Stimulated activated CD4-positive, alpha-beta T cell treated with anti-CD3 and anti-CD28 coated beads, Interleukin-15, amount 100 ng/mL, for 48 hours (primary cell): ENCODE measurements around the gene PDE6G.
A peak's percentile ranks its signal among the peaks of the same experiment; 100 is the strongest.

Source experiments
- DNase-seq, 2 donors: peaks; one replicate each; pipeline ENCODE4 v3.0.0-alpha.2; 2020; ENCODE audit warnings: low read depth in 2 of 2

The PDE6G gene

DNA sequence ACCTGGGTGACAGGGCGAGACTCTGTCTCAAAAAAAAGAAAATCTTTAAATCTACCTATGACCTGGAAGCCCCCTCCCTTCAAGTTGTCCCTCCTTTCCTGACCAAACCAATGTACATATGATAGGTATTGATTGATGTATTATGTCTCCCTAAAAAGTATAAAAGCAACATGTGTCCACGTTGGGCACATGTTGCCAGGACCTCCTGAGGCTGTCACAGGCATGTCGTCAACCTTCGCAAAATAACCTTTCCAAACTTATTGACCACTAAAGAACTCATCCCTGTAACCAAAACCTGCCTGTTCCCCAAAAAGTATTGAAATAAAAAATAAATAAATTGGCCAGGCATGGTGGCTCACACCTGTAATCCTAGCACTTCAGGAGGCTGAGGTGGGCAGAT is 5.7 kb upstream of the PDE6G start:
- DNase-seq, result no peak

DNA sequence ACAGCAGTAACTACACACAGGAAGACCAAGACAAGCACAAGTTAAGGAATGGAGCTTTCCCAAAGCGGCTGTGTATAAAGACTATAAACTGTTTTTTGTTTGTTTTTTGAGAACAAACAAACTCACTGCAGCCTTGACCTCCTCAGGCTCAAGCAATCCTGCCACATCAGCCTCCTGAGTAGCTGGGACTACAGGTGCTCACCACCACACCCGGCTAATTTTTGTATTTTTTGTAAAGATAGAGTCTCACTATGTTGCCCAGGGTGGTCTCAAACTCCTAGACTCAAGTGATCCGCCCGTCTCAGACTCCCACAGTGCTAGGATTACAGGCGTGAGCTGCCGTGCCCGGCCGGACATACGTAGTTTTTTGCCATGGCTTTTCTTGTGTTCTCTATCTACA is 4.1 kb upstream of the PDE6G start:
- DNase-seq, result no peak

DNA sequence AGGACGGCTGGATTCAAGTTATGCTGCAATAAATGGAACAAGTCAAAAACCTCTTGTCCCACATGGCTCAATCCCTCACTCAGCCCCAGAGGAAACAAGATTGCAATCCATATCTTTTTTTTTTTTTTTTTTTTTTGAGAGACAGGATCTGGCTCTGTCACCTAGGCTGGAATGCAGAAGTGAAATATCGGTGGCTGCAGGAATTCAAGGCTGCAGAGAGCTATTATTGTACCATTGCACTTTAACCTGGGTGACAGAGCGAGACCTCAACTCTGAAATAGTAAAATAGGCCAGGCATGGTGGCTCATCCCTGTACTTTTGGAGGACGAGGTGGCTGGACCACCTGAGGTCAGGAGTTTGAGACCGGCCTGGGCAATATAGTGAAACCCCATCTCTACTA is 2.7 kb upstream of the PDE6G start:
- no peak for DNase-seq

DNA sequence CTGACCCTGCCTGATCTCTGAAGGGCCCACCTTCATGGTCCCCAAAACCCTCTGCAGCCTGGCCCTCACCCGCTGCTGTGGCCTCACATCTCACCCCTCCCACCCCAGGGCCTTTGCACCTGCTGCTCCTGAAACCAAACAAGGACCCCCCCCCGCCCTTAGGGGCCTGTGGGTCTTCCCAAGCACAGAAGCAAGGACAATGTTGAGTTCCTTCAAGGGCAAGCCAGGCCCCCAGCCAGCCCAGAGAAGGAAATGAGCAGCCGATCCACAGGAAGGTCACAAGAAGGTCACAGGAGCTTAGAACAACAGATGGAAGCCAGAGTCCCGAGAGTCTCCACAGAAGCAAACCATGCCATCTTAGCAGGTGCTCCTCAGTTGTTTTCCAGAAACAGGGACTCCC is 493 bp upstream of the PDE6G start:
- no peak for DNase-seq

DNA sequence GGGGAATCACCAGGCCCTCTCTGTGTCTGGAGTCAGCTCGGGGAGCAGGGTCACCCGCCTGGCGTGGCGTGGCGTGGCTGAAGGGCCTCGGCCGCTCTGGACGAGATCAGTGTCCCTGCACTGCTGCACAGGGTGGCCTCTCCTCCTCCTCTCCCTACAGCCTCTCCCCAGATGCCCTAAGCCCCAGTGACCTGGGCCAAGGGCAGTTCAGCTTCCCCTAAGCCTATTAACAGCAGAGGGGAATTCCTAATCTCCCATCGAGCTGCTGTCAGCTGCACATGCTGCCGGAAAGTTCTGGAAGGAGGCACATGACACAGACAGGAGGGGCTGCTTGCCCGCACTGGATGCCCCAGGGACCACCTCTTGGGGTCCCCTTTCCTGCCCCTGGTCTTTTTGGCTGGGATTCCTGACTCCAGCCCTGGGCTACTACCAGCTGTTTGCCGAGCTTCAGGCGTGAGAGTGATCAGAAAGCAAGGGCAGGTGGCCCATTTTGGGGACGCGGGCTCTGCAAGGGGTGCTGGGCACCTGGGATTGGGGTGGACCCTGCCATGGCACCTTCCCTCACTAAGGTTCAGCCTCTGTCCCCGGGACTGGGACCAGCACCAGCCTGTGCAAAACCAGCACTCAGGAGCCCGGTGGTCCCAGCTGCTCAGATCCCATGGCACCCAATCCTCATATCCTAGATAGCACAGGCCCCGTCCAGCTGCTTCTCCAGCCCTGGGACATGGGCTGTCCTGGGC is 794 bp downstream of the PDE6G start:
- no peak for DNase-seq

DNA sequence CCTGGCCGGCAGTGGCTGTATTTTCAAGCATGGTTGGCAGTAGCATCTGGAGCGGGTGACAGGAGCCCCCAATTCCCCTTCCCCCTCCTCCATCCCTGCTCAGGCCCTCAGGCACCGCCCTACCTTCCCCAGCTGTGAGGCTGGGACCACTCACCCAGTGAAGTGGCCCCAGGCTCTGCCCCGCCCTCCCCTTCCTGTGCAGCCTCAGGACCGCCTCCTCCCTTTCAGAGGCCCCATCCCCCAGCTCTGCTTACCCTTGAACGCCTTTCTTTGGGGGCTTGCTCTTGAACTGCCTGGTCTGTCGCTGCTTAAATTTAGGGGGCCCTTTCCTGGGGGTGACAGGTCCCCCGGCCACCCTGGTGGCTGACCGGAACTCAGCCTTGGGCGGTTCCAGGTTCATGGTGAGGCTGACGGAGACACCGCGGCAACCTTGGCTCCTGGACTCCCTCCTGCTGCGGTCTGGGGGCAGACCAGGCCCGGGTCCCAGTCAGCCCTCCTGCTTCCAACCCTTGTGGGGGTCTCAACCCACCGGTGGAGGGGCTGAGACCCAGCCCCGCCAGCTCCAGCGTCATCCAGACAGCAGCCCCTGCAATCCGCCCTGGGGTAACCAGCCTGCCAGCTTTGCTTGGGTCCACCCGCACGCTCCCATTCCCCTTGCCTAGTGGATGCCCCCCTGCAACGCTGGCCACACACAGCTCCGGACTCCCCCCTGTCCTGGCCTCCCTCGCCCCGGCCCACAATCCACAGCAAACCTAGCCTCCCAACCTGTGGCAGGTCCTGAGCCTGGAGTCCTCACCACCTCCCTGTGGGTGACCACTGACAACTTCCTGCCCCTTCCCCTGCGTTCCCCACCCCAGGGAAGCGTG is 3.2 kb downstream of the PDE6G start:
- no peak for DNase-seq

DNA sequence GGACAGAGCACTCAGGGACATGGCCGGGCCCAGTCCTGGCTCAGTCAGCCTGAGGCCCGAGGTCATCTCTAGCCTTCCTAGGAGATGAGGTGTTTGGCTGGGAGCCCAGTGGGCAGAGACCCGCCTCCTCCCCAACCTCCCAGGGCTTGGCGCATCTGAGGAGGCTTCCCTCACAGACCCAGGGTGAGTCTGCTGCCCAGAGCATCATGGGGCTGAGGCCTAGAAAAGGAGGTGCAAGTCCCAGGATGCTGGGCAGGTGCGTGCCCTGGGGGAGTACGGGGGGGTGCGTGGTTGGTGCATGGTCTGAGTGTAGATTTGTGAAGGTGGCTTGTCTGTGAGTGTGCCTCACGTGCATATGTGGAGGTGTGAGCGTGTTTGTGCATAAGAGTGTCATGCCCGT is 4.7 kb downstream of the PDE6G start:
- DNase-seq, result no peak

DNA sequence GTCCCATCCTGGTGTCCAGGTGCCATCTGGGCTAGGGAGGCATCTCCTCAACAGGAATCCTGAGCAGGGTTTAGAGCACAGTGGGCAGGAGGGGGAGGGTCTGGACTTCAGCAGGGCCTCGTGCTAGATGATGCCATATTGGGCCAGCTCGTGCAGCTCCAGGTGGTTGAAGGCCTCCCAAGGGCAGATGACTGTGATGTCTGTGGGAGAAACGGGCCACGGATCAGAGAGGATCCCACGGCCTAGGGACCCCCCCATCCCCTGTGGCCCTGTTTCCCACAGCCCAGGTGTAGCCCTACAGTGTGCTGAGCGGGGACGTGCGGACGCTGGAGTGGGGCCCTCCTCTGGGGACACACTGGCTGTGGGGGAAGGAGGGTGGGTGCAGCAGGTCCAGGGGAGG is 5.4 kb downstream of the PDE6G start:
- DNase-seq, result no peak

DNA sequence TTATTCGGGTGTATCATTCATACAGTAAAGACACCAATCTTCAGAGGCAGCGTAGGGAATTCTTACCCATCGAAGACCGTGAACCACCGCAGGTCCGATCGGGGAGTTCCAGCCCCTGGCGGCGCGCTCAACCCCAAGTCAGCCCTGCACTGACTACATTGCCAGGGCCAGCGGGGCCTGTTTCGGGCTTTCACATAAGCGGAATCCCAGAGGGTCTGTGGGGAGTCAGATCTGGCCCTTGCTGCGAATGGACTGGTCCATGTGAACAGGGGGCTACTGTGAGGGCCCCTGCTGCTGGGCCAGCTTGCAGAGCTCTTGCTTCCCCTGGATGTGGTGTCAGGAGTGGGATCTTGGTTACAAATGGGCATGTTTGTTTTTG is 7.6 kb downstream of the PDE6G start:
- DNase-seq, result no peak

DNA sequence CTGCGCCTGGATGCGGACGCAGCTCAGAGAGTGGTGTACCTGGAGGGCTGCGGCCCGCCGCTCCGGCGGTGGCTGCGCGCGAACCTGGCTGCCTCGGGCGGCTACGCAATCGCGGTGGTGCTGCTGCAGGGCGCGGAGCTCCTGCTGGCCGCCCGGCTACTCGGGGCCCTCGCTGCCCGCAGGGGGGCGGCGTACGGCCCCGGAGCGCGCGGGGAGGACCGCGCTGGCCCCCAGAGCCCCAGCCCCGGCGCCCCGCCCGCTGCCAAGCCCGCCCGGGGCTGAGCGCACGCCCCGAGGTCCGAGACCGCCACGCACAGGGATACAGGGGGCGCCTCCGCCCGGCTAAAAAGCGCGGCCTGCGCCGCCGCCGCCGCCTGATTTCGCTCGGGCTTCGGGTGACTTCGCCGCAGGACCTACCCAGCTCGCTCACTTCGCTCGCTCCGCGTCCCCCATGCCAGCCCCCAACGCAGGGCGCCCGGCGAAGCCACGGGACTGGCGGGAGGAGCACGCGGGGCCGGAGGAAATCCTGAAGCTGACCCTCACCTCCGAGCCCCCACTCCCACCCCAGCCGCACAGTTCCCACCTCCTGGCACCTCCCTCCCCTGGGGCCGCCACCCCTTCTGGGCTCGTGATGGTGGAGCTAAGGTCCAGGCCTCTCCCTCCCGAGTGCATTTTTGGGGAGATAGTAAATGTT is 8.2 kb downstream of the PDE6G start:
- no peak for DNase-seq

DNA sequence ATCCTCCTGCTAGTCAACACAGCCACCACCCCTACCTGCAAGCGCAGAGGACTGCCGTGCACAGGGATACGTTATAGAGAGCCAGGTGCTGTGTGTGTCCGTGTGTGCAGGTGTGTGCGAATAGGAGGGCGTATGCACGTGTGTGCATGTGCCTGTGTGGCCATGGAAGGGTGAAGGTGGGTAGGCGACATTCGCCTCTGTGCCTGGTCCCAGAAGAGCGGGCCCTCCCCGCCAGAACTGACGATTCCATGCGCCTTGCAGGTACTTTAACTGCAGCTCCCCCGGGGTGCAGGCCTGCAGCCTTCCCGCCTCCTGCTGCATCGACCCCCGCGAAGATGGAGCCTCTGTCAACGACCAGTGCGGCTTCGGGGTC is 8.7 kb downstream of the PDE6G start:
- no peak for DNase-seq

DNA sequence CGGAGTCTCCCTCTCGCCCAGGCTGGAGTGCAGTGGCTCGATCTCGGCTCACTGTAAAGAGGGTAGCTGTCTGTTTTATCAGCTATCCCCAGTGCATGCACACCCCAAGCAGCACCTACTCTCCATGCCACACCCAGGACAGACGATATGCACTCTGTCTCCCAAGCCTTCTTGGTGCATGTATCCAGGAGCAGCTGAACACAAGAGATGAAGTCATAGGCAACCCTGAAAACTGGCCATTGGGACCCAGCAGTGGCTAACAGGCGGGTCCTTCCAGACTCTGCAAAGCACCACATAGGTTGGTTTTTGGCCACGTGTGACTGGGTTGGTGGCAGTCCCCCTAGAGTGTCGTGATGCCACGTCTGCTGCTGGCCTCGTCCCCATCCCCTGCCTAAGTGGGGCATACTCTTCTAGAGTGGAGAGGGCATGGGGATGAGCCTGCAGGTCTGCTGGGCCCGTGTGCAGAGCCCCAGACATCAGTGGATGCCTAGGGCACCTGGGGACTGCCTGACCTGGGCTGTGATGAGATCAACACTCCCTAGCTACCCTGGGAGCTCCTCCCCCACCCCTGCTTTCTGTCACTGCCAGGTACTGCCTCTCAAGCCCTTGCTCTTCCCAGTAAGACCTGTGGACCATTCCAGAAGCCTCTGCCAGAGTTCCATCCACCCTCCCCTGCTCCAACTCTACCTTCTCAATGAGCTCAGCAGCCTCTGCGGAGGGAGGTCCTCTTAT is 9.3 kb downstream of the PDE6G start:
- DNase-seq, result no peak

DNA sequence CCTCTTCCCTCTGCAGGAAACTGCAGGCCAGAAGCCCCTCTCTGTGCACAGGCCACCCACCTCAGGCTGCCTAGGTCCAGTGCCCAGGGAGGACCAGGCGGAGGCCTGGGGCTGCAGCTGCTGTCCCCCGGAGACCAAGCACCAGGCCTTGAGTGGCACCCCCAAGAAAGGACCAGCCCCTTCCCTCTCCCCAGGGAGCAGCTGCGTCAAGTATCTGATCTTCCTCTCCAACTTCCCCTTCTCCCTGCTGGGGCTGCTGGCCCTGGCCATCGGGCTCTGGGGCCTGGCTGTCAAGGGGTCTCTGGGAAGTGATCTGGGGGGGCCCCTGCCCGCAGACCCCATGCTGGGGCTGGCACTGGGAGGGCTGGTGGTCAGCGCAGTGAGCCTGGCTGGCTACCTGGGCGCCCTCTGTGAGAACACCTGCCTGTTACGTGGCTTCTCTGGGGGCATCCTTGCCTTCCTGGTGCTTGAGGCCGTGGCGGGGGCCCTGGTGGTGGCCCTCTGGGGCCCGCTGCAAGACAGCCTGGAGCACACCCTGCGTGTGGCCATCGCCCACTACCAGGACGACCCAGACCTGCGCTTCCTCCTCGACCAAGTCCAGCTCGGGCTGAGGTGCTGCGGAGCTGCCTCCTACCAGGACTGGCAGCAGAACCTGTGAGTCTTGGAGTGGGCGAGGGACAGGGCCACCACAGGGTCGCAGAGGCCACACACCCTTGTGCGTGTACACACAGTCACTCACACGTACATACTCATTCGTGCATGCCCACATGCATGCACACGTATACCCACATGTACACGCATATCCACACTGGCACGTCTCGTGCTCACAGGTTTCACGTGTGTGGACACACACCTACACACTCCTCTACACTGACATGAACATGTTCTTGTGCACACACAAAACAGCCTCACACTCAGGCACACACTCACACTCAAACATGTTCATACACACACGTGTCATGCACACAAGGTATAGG is 11.1 kb downstream of the PDE6G start:
- no peak for DNase-seq

DNA sequence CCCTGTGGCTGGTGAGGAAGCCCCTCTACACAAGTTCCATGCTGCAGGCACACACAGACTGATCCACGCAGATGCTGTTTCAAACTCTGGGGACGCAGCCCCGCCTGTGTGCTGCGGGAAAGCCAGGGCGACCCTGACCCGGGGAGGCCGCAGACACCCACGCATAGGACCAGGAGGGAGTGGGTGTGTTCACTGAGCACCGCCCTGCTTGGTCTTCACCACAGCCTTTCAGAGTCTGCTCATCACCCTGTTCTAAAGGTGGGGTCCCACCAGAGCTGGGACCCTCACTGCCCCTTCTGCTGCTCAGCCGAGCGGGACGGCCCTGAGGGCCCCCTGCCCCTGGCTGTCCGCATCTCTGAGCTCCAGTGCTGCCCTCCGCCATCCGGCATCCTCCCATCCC is 11.8 kb downstream of the PDE6G start:
- no peak for DNase-seq

DNA sequence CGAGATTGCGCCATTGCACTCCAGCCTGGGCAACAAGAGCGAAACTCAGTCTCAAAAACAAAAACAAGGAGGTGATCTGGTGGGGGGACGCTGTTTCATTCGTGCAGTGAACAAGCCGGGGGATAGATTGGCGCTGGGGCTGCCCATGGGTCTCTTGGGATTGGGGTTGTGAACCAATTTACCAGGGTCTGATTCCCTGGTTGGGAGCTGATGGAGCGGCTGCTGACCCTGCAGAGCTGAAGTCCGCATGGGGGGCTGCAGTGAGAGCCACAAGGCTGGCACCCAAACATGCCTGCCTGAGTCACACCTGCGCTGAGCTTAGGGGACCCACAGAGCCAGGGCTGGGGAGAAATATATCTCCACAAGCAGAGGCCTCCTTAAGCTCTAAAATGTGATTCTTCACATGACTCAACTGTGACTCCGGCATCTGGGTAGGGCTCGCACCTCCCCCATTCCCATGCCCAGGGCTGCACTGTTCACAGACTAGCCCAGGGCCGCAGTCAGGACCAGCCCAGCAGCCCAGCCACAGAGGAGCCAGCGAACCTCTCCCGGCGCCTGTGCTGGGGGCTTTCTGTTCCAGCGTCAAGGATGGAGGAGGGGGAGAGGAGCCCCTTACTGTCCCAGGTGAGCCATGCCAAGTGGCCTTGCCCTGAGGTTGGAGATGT is 14.4 kb downstream of the PDE6G start:
- no peak for DNase-seq

DNA sequence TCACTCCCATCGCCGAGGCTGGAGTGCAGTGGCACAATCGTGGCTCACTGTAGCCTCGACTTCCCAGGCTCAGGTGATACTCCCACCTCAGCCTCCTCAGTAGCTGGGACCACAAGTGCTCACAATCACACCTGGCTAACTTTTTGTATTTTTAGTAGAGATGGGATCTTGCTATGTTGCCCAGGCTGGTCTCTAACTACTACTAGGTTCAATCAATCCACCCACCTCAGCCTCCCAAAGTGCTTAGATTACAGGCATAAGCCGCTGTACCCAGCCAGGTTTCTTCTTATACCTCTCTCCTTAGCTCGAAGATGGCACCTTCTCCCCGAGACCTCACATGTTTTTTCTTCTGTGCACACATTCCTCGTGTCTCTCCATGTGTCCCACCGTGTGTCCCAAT is 16.3 kb downstream of the PDE6G start:
- no peak for DNase-seq

DNA sequence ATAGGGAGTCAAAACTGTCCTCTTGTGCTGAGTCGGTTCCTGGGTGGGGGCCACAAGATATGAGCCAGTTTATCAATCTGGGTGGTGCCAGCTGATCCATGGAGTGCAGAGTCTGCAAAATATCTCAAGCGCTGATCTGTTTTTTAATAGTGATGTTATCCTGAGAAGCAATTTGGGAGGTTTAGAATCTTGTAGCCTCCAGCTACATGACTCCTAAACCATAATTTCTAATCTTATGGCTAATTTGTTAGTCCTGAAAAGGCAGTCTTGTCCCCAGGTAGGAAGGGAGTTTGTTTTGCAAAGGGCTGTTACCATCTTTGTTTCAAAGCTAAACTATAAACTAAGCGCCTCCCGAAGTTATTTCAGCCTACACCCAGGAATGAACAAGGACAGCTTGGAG is 17.7 kb downstream of the PDE6G start:
- DNase-seq, result no peak

DNA sequence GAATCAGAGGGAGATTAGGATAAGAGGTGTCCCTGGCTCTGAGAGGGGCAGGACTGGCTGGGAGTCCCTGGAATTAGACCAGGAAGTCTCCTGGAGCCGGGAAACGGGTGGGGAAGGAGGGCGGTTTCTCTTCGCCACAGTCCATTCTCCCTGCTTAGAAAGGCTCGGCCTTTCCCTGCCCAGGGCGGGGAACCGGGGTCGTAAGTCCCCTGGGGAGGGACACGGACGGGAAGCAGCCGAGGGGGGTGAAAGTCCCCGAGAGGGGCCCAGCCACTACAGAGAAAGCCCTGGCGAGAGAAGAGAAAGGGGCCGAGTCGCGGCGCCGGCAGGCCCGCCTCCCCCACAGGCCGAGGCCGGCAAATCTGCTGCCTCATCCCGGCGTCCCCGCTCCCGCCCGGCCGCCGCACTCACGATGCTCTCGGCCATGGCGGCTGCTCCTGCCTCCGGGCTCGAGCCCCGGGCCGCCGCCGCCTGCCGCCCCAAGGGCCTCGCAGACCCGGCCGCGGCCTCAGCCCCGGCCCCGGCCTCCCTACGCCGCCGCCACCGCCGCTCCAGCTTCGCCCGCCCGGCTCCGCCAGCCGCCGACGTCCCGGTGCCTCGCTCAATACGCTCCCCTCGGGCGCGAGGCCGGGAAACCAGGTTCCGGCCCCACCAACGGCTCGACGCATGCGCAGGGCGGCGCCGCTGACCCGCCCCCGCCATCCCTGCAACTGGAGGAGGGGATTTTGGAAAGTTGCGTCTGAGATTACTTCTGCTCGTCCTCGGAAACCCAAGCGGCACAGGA is 19.6 kb downstream of the PDE6G start, which contains the start of the genes NPLOC4 and TSPAN10:
TSS of gene NPLOC4 (minus strand) at position 608 of the 784 bp plus-strand sequence. CDS start at position 426, 182 bp downstream.
TSS of gene TSPAN10 (plus strand) at position 692 of the 784 bp plus-strand sequence. CDS start 5,217 bp downstream, outside the sequence.
- peak; percentile 78 to 80 for DNase-seq

DNA sequence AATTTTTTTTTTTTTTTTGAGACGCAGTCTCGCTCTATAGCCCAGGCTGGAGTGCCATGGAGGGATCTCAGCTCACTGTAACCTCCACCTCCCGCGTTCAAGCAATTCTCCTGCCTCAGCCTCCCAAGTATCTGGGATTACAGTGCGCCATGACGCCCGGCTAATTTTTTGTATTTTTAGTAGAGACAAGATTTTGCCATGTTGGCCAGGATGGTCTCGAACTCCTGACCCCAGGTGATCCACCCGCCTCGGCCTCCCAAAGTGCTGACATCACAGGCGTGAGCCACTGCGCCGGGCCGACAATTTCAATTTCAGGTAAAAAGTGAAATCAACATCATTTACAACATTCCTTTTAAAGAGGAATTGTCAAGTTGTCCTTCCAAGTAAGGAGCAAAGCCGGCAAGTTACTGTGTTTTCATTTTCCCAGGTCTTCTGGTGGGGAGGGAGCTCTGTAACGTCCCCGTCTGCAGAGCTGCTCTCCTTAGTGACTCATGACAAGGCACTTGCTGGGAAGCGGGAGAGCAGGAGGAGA is 20.3 kb downstream of the PDE6G start:
- no peak for DNase-seq
